Ascending aorta (tissue), 2 donors: ENCODE data around the gene CALR3. TPM values are rescaled to one million over a fixed set of nuclear protein-coding genes. Genes with fewer than 3 reads are reported as not detected.

ENCODE experiments used
- DNase-seq, 2 donors: peaks; one replicate each; pipeline ENCODE4 v3.0.0-alpha.2; 2019; ENCODE audit warnings: low spot score in 2 of 2
- H3K27ac ChIP-seq, 2 donors: fragments of 200-600 bp; sonication (generic); one replicate each; pipeline ENCODE4 v1.5.1; 2016 to 2017; ENCODE audit warnings: mild to moderate bottlenecking in 1 of 2
- H3K27me3 ChIP-seq: fragments of 200-600 bp; sonication (generic); one replicate; pipeline ENCODE4 v1.5.1; 2017
- H3K36me3 ChIP-seq, 2 donors: fragments of 200-600 bp; sonication (generic); one replicate each; pipeline ENCODE4 v1.5.1; 2016
- H3K4me1 ChIP-seq, 2 donors: fragments of 200-600 bp; sonication (generic); one replicate each; pipeline ENCODE4 v1.5.1; 2016 to 2017; ENCODE audit warnings: mild to moderate bottlenecking in 1 of 2
- H3K4me3 ChIP-seq, 2 donors: fragments of 200-600 bp; sonication (generic); one replicate each; pipeline ENCODE4 v1.5.1; 2016 to 2017; ENCODE audit warnings: mild to moderate bottlenecking in 1 of 2
- H3K9me3 ChIP-seq, 2 donors: fragments of 200-600 bp; sonication (generic); one replicate each; pipeline ENCODE4 v1.5.1; 2016
- intact Hi-C: fragments of 100-400 bp; cut with DNase I; formaldehyde crosslinking; loops from one replicate; pipeline ENCODE4 v1.15.1; 2023
- total RNA-seq: library from RNA; depleted of rRNA; stranded (reverse); fragments of >200 nt; gene quantifications from one replicate; pipeline ENCODE4 v1.1.0, GENCODE V29; 2016
- TF ChIP-seq, protein P1 (sequence below), 3 experiments: fragments of 200-600 bp in 2 of 3; fragments of 450-650 bp in 1 of 3; sonication (generic) in 2 of 3; IDR thresholded peaks; one replicate each; pipeline ENCODE4 v1.5.1; 2016 to 2019; ENCODE audit warnings: antibody characterized with exemption in 3 of 3, mild to moderate bottlenecking in 1 of 3, moderate library complexity in 1 of 3

The CALR3 gene
- total RNA-seq, 1 donor from 2014 or later = not detected

DNA sequence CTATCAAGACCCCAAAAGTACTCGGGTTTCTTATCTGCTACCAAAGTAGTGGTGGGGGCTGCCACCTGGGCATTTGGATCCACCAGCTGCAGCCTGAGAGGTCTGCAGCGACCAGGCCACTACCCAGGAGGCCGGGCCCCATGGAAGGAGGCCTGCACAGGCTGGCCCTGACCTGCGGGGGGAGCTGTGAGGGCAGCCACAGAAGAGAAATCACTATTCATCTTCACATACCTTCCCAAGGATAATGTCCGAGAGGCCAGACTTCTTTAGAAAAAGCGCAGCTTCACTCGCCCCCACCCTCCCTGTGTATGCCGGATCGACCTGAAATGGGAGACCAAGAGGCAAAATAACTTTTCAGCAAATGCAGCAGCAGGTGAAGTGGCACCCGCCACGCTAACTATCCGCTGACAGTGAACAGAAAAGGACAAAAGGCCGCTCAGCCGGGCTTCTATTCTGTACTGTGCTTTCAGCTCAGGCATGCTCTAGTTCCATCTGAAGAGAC lies 54.3 kb downstream of the CALR3 start:
- Histone ChIP-seq H3K4me1 (peaks cover 5 to 11% of the 10 kb centered on the region in 2 donors), H3K36me3 (peaks cover 6 to 17% of the 10 kb centered on the region in 2 donors), H3K27me3 (no peaks in the 10 kb centered on the region), H3K27ac (no peak overlapping the region), H3K9me3 (no peaks in the 10 kb centered on the region), H3K4me3 (no peak overlapping the region)
- intact Hi-C loops = no loop called here
- DNase-seq = no peak
- TF ChIP-seq, protein P1, sequence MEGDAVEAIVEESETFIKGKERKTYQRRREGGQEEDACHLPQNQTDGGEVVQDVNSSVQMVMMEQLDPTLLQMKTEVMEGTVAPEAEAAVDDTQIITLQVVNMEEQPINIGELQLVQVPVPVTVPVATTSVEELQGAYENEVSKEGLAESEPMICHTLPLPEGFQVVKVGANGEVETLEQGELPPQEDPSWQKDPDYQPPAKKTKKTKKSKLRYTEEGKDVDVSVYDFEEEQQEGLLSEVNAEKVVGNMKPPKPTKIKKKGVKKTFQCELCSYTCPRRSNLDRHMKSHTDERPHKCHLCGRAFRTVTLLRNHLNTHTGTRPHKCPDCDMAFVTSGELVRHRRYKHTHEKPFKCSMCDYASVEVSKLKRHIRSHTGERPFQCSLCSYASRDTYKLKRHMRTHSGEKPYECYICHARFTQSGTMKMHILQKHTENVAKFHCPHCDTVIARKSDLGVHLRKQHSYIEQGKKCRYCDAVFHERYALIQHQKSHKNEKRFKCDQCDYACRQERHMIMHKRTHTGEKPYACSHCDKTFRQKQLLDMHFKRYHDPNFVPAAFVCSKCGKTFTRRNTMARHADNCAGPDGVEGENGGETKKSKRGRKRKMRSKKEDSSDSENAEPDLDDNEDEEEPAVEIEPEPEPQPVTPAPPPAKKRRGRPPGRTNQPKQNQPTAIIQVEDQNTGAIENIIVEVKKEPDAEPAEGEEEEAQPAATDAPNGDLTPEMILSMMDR (IDR thresholded peaks at IDR 0.05) = no peak

DNA sequence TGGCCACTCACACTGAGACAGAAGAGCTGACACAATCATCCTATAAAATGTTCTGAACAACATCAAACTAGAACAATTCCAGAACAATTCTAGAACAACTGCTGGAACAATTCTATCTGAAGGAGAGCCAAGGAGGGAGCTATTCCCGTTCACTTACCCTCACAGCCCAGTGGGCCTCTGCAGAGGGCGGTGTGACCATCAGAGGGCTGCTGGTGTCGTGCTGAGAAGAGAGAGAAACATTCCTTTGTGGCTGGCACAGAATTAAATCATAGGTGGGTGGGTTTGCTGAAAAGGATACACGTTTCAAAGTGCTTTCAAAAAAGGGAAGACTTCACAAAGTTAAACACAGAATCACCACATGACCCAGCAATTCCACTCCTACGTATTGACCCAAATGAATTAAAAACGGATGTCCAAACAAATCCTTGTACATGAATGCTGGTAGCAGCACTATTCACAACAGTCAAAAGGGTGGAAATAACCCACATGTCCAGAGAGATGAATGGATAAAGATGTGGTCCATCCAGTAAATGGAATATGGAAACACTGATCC lies 59.1 kb downstream of the CALR3 start:
- TF ChIP-seq, protein P1 (IDR thresholded peaks at IDR 0.05) = no peak
- Histone ChIP-seq H3K27ac (peak overlapping the region; percentile 63 to 65), H3K36me3 (peaks cover 24 to 45% of the 10 kb centered on the region in 2 donors)

GRCh38 chr19:16435999-16436650 lies 59.8 kb downstream of the CALR3 start:
- DNase-seq = no peak
- Histone ChIP-seq H3K9me3 (no peaks in the 10 kb centered on the region), H3K4me3 (no peak overlapping the region), H3K36me3 (peaks cover 24 to 46% of the 10 kb centered on the region in 2 donors), H3K27ac (peak overlapping the region; percentile 63 to 65), H3K4me1 (peaks cover 11 to 18% of the 10 kb centered on the region in 2 donors), H3K27me3 (no peaks in the 10 kb centered on the region)
- TF ChIP-seq, protein P1 (IDR thresholded peaks at IDR 0.05) = no peak
- intact Hi-C loops = no loop called here

More for the DNA sequence above, 59.1 kb downstream of the CALR3 start:
- DNase-seq = no peak
- intact Hi-C loops = no loop called here
- no peak overlapping the region for H3K4me3 ChIP-seq
- peaks cover 11 to 18% of the 10 kb centered on the region in 2 donors for H3K4me1 ChIP-seq
- no peaks in the 10 kb centered on the region for H3K9me3 ChIP-seq
- H3K27me3 ChIP-seq = no peaks in the 10 kb centered on the region

- Histone ChIP-seq H3K4me1 (peaks cover 11 to 18% of the 10 kb centered on the region in 2 donors), H3K27ac (peak overlapping the region; percentile 63 to 65), H3K36me3 (peaks cover 24 to 46% of the 10 kb centered on the region in 2 donors), H3K4me3 (no peak overlapping the region), H3K9me3 (no peaks in the 10 kb centered on the region), H3K27me3 (no peaks in the 10 kb centered on the region)
- TF ChIP-seq, protein P1 (IDR thresholded peaks at IDR 0.05) = no peak
- intact Hi-C loops = no loop called here
- DNase-seq = peak in 1 of 2 donors; percentile 79
These were observed 60.6 kb downstream of the CALR3 start for GRCh38 chr19:16435238-16435917.

GRCh38 chr19:16433986-16434385 lies 62.0 kb downstream of the CALR3 start:
- no peaks in the 10 kb centered on the region for H3K9me3 ChIP-seq
- H3K27ac ChIP-seq = no peak overlapping the region
- intact Hi-C loops = no loop called here
- DNase-seq = no peak
- no peak overlapping the region for H3K4me3 ChIP-seq
- H3K4me1 ChIP-seq = peaks cover 11 to 18% of the 10 kb centered on the region in 2 donors
- H3K27me3 ChIP-seq = no peaks in the 10 kb centered on the region
- TF ChIP-seq, protein P1 (IDR thresholded peaks at IDR 0.05) = no peak
- H3K36me3 ChIP-seq = peaks cover 24 to 49% of the 10 kb centered on the region in 2 donors
